HCT116 (cell line): ENCODE measurements around the gene ARFGAP1. TPM values are rescaled to one million over a fixed set of nuclear protein-coding genes. Genes with fewer than 3 reads are reported as not detected.

Source experiments
- ATAC-seq: fragments of 200-7000 bp; cut with Tn5 transposase; 2 replicates; pipeline ENCODE4 v1.9.1; 2020; ENCODE audit warnings: mild to moderate bottlenecking, moderate library complexity
- BruUV-seq: library from RNA; stranded (reverse); fragments of 400-500 nt; replicated peaks from 2 replicates; lab custom pipeline; 2021; lab: Mats Ljungman, UMichigan
- CTCF ChIA-PET: fragments of 300-600 bp; sonication (Branson Sonifier 250); formaldehyde crosslinking; loops from one replicate; lab custom pipeline; 2021; ENCODE audit warnings: antibody characterized with exemption; lab: Charles Lee
- POLR2A ChIA-PET: fragments of 300-600, 350-600 bp; sonication (Branson Sonifier 250); formaldehyde crosslinking; loops from one replicate; lab custom pipeline; 2021; ENCODE audit warnings: antibody characterized with exemption; lab: Charles Lee
- RAD21 ChIA-PET, 2 experiments: fragments of 300-600 bp; sonication (Branson Sonifier 250); formaldehyde crosslinking; loops; one replicate each; lab custom pipeline; 2023; ENCODE audit warnings: low total read pairs in 2 of 2; ENCODE audit not compliant: uncharacterized antibody in 2 of 2, unreplicated experiment in 2 of 2, low non-redundant PET in 1 of 2; lab: Charles Lee
- DNase-seq: peaks from one replicate; pipeline ENCODE4 v3.0.0-alpha.2; 2010; ENCODE audit warnings: low read depth, low spot score
- H2AFZ ChIP-seq: fragments of 200-600 bp; shearing (Covaris generic), sonication (generic); 2 replicates; pipeline ENCODE4 v1.6.1; 2017; ENCODE audit warnings: low read depth, mixed run types, mixed read lengths, antibody characterized with exemption, low read length; ENCODE audit not compliant: poor library complexity, severe bottlenecking
- H3K27ac ChIP-seq: 2 replicates; pipeline ENCODE4 v1.5.1; 2012; ENCODE audit warnings: low read depth, low read length
- H3K27me3 ChIP-seq: fragments of 200-600 bp; sonication (generic); 2 replicates; pipeline ENCODE4 v1.6.1; 2016; ENCODE audit warnings: mixed run types, low read length, mixed read lengths; ENCODE audit not compliant: insufficient read depth
- H3K36me3 ChIP-seq, 2 experiments: fragments of 200-500 bp in 1 of 2; fragments of 200-600 bp in 1 of 2; sonication (Bioruptor generic) in 1 of 2; sonication (generic) in 1 of 2; 2 replicates each; pipeline versions ENCODE4 v1.5.1 to v1.6.1; 2014 to 2016; ENCODE audit warnings: low read length in 2 of 2, inconsistent platforms in 1 of 2, mixed read lengths in 1 of 2, mixed run types in 1 of 2; ENCODE audit not compliant: insufficient read depth in 2 of 2, control insufficient read depth in 1 of 2
- H3K4me1 ChIP-seq, 2 experiments: fragments of 200-600 bp in 1 of 2; sonication (generic) in 1 of 2; 2 replicates each; pipeline versions ENCODE4 v1.5.1 to v1.6.1; 2012 to 2017; ENCODE audit warnings: low read length in 2 of 2, inconsistent platforms in 1 of 2, mild to moderate bottlenecking in 1 of 2, mixed read lengths in 1 of 2, mixed run types in 1 of 2, moderate library complexity in 1 of 2; ENCODE audit not compliant: insufficient read depth in 2 of 2, control insufficient read depth in 1 of 2
- H3K4me2 ChIP-seq: fragments of 200-600 bp; sonication (generic); 2 replicates; pipeline ENCODE4 v1.6.1; 2017; ENCODE audit warnings: mixed run types, low read length, mixed read lengths
- H3K4me3 ChIP-seq, 2 experiments: fragments of 200-600 bp in 1 of 2; sonication (generic) in 1 of 2; replicated peaks in 1 of 2; 2 replicates each; pipeline ENCODE4 v1.5.1; 2011 to 2016; ENCODE audit warnings: low read length in 2 of 2, control low read depth in 1 of 2, low read depth in 1 of 2, mild to moderate bottlenecking in 1 of 2, mixed read lengths in 1 of 2, mixed run types in 1 of 2
- H3K79me2 ChIP-seq: fragments of 200-600 bp; sonication (generic); 2 replicates; pipeline ENCODE4 v1.6.1; 2017; ENCODE audit warnings: mild to moderate bottlenecking, mixed run types, low read length, moderate library complexity, mixed read lengths; ENCODE audit not compliant: insufficient read depth
- H3K9ac ChIP-seq: fragments of 200-600 bp; sonication (generic); 2 replicates; pipeline ENCODE4 v1.6.1; 2016; ENCODE audit warnings: low read length, mixed read lengths
- H3K9me2 ChIP-seq: fragments of 200-600 bp; sonication (generic), shearing (Covaris generic); 2 replicates; pipeline ENCODE4 v1.6.1; 2017; ENCODE audit warnings: mixed run types, mild to moderate bottlenecking, moderate library complexity; ENCODE audit not compliant: insufficient read depth
- H3K9me3 ChIP-seq, 2 experiments: fragments of 200-500 bp in 1 of 2; fragments of 200-600 bp in 1 of 2; sonication (Bioruptor generic) in 1 of 2; sonication (generic) in 1 of 2; 2 replicates each; pipeline ENCODE4 v1.6.1; 2014 to 2017; ENCODE audit warnings: low read length in 2 of 2, mixed read lengths in 2 of 2, inconsistent platforms in 1 of 2, low read depth in 1 of 2, mild to moderate bottlenecking in 1 of 2, mixed run types in 1 of 2, moderate library complexity in 1 of 2; ENCODE audit not compliant: control insufficient read depth in 1 of 2, insufficient read depth in 1 of 2
- H4K20me1 ChIP-seq: fragments of 200-600 bp; sonication (generic), shearing (Covaris generic); 2 replicates; pipeline ENCODE4 v1.6.1; 2017; ENCODE audit warnings: mixed run types, mild to moderate bottlenecking, moderate library complexity; ENCODE audit not compliant: insufficient read depth
- RAD21 ChIP-seq: IDR thresholded peaks from 2 replicates; pipeline ENCODE4 v1.6.1; 2012; ENCODE audit warnings: low read depth, mild to moderate bottlenecking
- REST ChIP-seq: IDR thresholded peaks from 2 replicates; pipeline ENCODE4 v1.6.1; 2012; ENCODE audit warnings: low read depth
- ZNF274 ChIP-seq: fragments of 200-500 bp; sonication (Bioruptor generic); IDR thresholded peaks from 2 replicates; pipeline ENCODE4 v1.6.1; 2014; ENCODE audit warnings: mild to moderate bottlenecking, low read depth, low read length, inconsistent platforms
- intact Hi-C: fragments of 100-400 bp; cut with micrococcal nuclease; formaldehyde crosslinking; loops from 2 replicates; pipeline ENCODE4 v1.10.0; 2022
- total RNA-seq: library from RNA; stranded (reverse); gene quantifications from one replicate; pipeline ENCODE4 v1.2.1, GENCODE V29; 2021; ENCODE audit not compliant: unreplicated experiment

ARFGAP1 gene
- total RNA-seq, 1 experiment from 2014 or later = 94.4 TPM

- TF ChIP-seq REST = no peak
- TF ChIP-seq RAD21 = no peak
Measured at GRCh38 chr20:63226042-63226943, 46.3 kb upstream of the ARFGAP1 start (continued).

DNA sequence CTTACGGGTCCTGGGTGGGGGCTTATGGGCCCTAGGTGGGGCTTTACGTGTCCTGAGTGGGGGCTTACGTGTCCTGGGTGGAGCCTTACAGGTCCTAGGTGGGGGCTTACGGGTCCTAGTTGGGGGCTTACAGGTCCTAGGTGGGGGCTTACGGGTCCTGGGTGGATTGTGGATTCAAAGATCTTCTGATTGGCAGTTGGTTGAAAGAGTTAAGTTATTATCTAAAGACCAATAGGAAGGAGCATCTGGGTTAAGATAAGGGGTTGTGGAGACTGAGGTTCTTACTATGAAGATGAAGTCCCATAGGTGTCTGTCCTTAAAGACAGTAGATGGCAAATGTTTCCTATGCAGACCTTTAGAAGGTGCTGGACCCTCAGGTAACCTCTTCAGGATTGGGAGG, 45.4 kb upstream of the ARFGAP1 start:
- RAD21 ChIA-PET = no interaction called here
- CTCF ChIA-PET = no interaction called here
- Histone ChIP-seq H3K9ac (no peak overlapping the region), H4K20me1 (no peaks in the 10 kb centered on the region), H3K9me2 (no peaks in the 10 kb centered on the region), H3K4me3 (no peak overlapping the region), H3K4me1 (peaks cover 29 to 55% of the 10 kb centered on the region in 2 experiments), H3K9me3 (no peaks in the 10 kb centered on the region), H3K27ac (no peak overlapping the region), H3K4me2 (no peak overlapping the region), H3K36me3 (no peaks in the 10 kb centered on the region), H3K79me2 (no peaks in the 10 kb centered on the region), H2AFZ (no peak overlapping the region), H3K27me3 (no peaks in the 10 kb centered on the region)
- no TSS peak for BruUV-seq
- DNase-seq = no peak
- POLR2A ChIA-PET = no interaction called here
- no peak for TF ChIP-seq ZNF274
- intact Hi-C loops = no loop called here
- ATAC-seq = no peak
